ENCODE measurements around the gene SHMT2. TPM values are rescaled to one million over a fixed set of nuclear protein-coding genes. Genes with fewer than 3 reads are reported as not detected.

The SHMT2 gene
- total RNA-seq, 1 experiment from 2014 or later, result 67.1 TPM

DNA sequence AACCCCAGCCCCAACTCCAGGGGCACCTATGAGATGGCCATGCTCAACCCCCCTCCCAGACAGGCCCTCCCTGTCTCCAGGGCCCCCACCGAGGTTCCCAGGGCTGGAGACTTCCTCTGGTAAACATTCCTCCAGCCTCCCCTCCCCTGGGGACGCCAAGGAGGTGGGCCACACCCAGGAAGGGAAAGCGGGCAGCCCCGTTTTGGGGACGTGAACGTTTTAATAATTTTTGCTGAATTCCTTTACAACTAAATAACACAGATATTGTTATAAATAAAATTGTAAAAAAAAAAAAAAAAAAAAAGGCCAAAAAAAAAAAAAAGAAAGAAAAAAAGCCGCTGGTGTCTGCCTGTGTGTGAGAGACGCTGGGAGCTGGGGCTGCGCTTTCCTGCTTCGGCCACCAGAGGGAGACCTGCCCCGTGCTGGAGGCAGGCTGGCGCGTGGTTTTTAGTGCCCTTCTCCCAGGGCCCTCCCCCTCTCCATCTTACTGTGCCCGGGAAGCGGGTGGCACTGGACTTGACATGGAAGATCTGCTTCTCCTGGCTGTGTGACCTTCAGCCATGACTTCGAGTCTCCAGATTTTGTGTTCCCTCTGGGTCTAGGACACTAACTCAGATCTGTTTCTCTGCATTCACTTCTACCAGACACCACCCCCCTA lies 16.3 kb upstream of the SHMT2 start:
- Histone ChIP-seq H3K27me3 (ENCODE audit: control insufficient read depth, insufficient read depth, low read length) (peaks cover 10% of the 10 kb centered on the region), H3K4me3 (ENCODE audit: low read depth in 2 of 2, low read length in 2 of 2) (no peak overlapping the region), H3K27ac (ENCODE audit: low read length) (no peak overlapping the region), H3K4me1 (ENCODE audit: control insufficient read depth, insufficient read depth, low read length) (peaks cover 20% of the 10 kb centered on the region), H3K36me3 (ENCODE audit: control insufficient read depth, insufficient read depth, low read length) (no peaks in the 10 kb centered on the region; the same call in 1 of the 2 replicates), H3K9me3 (ENCODE audit: control insufficient read depth, insufficient read depth, low read depth, low read length) (no peaks in the 10 kb centered on the region)
- intact Hi-C loops (cut with micrococcal nuclease; ENCODE audit: unreplicated experiment) (loop anchor here (1.0 kb wide), 1 partner anchor 26 kb away; no protein-coding TSS in a partner anchor), in situ Hi-C loops (cut with HindIII; ENCODE audit: low pct_unique_long_range_greater_than_20kb, low sequenced_read_pairs) (no loop called here)
- no TSS peak for BruUV-seq (replicated peaks)
- peak; percentile 61 for DNase-seq (ENCODE audit: low read depth, low spot score)
- POLR2A ChIA-PET, result interaction anchor here (0.6 kb wide), 2 partner anchors 29 to 85 kb away, joined by 3 read pairs; no protein-coding TSS in a partner anchor
- CTCF ChIA-PET, result interaction anchor here (0.6 to 2.8 kb wide), 13 partner anchors 11 to 242 kb away, joined by 3 to 26 read pairs (median 7); partner anchors contain the start of genes INHBE and SHMT2
- TF ChIP-seq SIN3A (IDR thresholded peaks at IDR 0.05; ENCODE audit: borderline replicate concordance, insufficient read depth, low read depth, low read length), result no peak
- TF ChIP-seq, protein P1, sequence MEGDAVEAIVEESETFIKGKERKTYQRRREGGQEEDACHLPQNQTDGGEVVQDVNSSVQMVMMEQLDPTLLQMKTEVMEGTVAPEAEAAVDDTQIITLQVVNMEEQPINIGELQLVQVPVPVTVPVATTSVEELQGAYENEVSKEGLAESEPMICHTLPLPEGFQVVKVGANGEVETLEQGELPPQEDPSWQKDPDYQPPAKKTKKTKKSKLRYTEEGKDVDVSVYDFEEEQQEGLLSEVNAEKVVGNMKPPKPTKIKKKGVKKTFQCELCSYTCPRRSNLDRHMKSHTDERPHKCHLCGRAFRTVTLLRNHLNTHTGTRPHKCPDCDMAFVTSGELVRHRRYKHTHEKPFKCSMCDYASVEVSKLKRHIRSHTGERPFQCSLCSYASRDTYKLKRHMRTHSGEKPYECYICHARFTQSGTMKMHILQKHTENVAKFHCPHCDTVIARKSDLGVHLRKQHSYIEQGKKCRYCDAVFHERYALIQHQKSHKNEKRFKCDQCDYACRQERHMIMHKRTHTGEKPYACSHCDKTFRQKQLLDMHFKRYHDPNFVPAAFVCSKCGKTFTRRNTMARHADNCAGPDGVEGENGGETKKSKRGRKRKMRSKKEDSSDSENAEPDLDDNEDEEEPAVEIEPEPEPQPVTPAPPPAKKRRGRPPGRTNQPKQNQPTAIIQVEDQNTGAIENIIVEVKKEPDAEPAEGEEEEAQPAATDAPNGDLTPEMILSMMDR (IDR thresholded peaks at IDR 0.05), result peak; percentile 97
- ATAC-seq, result peak; percentile 62

DNA sequence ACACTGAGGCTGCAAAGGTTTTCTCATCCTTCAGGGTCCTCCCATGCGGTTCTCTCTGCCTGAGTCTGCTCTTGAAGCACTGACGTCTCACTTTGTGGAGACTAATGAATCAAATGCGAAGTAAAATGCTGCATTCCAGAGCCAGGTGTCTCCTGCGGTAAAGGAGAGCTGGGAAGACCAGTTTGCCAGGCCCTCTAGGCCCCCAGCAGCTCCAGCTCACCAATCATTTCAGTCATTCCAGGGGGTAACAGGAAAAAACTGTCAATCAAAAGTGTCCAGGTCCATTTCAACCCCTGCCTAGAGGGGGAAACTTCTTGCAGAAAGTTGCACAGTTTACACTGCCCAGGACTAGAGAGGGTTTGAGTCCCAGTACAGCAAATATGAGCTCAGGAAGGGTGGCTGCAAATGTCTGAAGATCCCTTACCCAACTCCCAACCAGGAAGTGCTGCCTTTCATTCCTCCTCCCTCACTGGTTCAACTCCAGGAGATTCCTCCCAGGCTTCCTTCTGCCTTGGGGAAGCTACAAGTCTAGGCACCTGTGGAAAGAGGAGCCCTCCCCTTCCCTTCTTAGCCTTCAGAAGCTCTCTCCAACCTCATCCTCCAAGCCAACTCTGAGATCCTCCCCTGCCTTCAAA lies 15.6 kb upstream of the SHMT2 start:
- TF ChIP-seq TCF7L2 (IDR thresholded peaks at IDR 0.05; ENCODE audit: low read depth, low read length) (no peak), POLR2AphosphoS5 (IDR thresholded peaks at IDR 0.05; ENCODE audit: low read depth, low read length) (no peak)
- Histone ChIP-seq H3K27ac (ENCODE audit: low read length) (no peak overlapping the region), H3K27me3 (ENCODE audit: control insufficient read depth, insufficient read depth, low read length) (peaks cover 10% of the 10 kb centered on the region), H3K4me3 (ENCODE audit: low read depth in 2 of 2, low read length in 2 of 2) (no peak overlapping the region), H3K36me3 (ENCODE audit: control insufficient read depth, insufficient read depth, low read length) (no peaks in the 10 kb centered on the region; the same call in 1 of the 2 replicates), H3K4me1 (ENCODE audit: control insufficient read depth, insufficient read depth, low read length) (peaks cover 20% of the 10 kb centered on the region), H3K9me3 (ENCODE audit: control insufficient read depth, insufficient read depth, low read depth, low read length) (no peaks in the 10 kb centered on the region)
- no peak for DNase-seq (ENCODE audit: low read depth, low spot score)
- in situ Hi-C loops (cut with HindIII; ENCODE audit: low pct_unique_long_range_greater_than_20kb, low sequenced_read_pairs), result no loop called here
- ChIA-PET CTCF (interaction anchor here (0.5 to 2.8 kb wide), 14 partner anchors 10 to 239 kb away, joined by 3 to 26 read pairs (median 7); partner anchors contain the start of gene SHMT2), POLR2A (interaction anchor here (0.6 kb wide), 2 partner anchors 28 to 86 kb away, joined by 3 read pairs; no protein-coding TSS in a partner anchor)
- ATAC-seq, result no peak
- intact Hi-C loops (cut with micrococcal nuclease; ENCODE audit: unreplicated experiment), result loop anchor here (1.0 kb wide), 1 partner anchor 25 kb away; no protein-coding TSS in a partner anchor
- no TSS peak for BruUV-seq (replicated peaks)

DNA sequence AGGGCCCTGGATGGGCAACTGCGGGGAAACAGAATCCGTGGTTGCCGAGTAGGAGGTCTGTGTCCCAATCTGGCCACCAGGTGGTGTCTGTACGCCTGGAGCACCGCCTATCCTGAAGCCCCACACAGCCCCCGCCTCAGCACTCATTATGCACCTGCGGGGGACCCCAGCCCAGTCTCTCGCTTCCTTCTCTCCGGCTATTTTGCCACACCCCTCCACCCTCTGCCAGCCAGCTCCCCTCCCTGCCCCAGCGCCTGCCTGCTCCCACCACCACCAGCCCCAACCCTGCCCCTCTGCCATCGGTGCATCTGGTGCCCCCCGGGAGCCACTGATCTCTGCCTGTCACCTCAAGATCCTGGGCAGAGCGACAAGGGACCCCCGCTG lies 15.1 kb upstream of the SHMT2 start:
- Histone ChIP-seq H3K4me3 (ENCODE audit: low read depth in 2 of 2, low read length in 2 of 2) (no peak overlapping the region), H3K4me1 (ENCODE audit: control insufficient read depth, insufficient read depth, low read length) (peaks cover 20% of the 10 kb centered on the region), H3K36me3 (ENCODE audit: control insufficient read depth, insufficient read depth, low read length) (no peaks in the 10 kb centered on the region; the same call in 1 of the 2 replicates), H3K27me3 (ENCODE audit: control insufficient read depth, insufficient read depth, low read length) (peaks cover 10% of the 10 kb centered on the region), H3K27ac (ENCODE audit: low read length) (no peak overlapping the region), H3K9me3 (ENCODE audit: control insufficient read depth, insufficient read depth, low read depth, low read length) (no peaks in the 10 kb centered on the region)
- intact Hi-C loops (cut with micrococcal nuclease; ENCODE audit: unreplicated experiment) (no loop called here), in situ Hi-C loops (cut with HindIII; ENCODE audit: low pct_unique_long_range_greater_than_20kb, low sequenced_read_pairs) (no loop called here)
- DNase-seq (ENCODE audit: low read depth, low spot score), result no peak
- ChIA-PET POLR2A (no interaction called here), CTCF (interaction anchor here (0.5 to 2.8 kb wide), 6 partner anchors 10 to 93 kb away, joined by 3 to 26 read pairs (median 8); partner anchors contain the start of gene SHMT2)
- BruUV-seq (replicated peaks), result no TSS peak
- ATAC-seq, result peak; percentile 69
- TF ChIP-seq TCF7L2 (IDR thresholded peaks at IDR 0.05; ENCODE audit: low read depth, low read length), result no peak
- TF ChIP-seq, protein P1 (IDR thresholded peaks at IDR 0.05), result peak; percentile 88

Measured in Panc1 (cell line).